Measurements from ENCODE around the gene ABTB2. TPM values are rescaled to one million over a fixed set of nuclear protein-coding genes. Genes with fewer than 3 reads are reported as not detected.

ABTB2 gene
- total and polyA plus RNA-seq, 2 of the 8 experiments (the other 6 are each of a cell fraction or from before 2014, with no cell fraction given): 7.7 to 10.2 TPM

GRCh38 chr11:34194576-34195335 is 163.1 kb downstream of the ABTB2 start (continued):
- TF ChIP-seq SIN3A (conservative IDR thresholded peaks at IDR 0.05 in 1 of 2, IDR thresholded peaks at IDR 0.05 in 1 of 2; ENCODE audit: low read depth in 1 of 2, low read length in 2 of 2) (no peak), KDM1A (IDR thresholded peaks at IDR 0.05; ENCODE audit: borderline replicate concordance, low read length) (no peak), SP2 (IDR thresholded peaks at IDR 0.05; ENCODE audit: low read length) (no peak)
